HG02798 (cell line): Measurements from ENCODE around the gene ABCA7.

ENCODE experiments used
- ATAC-seq: cut with Tn5 transposase; IDR thresholded peaks from one replicate; pipeline ENCODE4 v1.9.1; 2021; ENCODE audit warnings: mild to moderate bottlenecking; ENCODE audit not compliant: unreplicated experiment, poor library complexity

The ABCA7 gene

GRCh38 chr19:1098177-1099051 lies 58.5 kb downstream of the ABCA7 start:
- ATAC-seq: no peak

GRCh38 chr19:1101337-1101698 lies 61.4 kb downstream of the ABCA7 start:
- no peak for ATAC-seq

GRCh38 chr19:1102407-1103131 lies 62.7 kb downstream of the ABCA7 start:
- ATAC-seq: peak; percentile 22

- no peak for ATAC-seq
These were observed 63.3 kb downstream of the ABCA7 start for GRCh38 chr19:1103132-1103707.

- peak; percentile 83 for ATAC-seq
These were observed 63.9 kb downstream of the ABCA7 start, which contains the start of gene GPX4 for GRCh38 chr19:1103708-1104310. Gene GPX4 (plus strand): TSS chr19:1103994. CDS start chr19:1104044, 50 bp downstream.

- ATAC-seq: peak; percentile 29
These were observed 64.6 kb downstream of the ABCA7 start for GRCh38 chr19:1104311-1105007.

GRCh38 chr19:1105008-1105872 lies 65.3 kb downstream of the ABCA7 start:
- ATAC-seq: no peak

- no peak for ATAC-seq
These were observed 66.2 kb downstream of the ABCA7 start for GRCh38 chr19:1105873-1106840.

- ATAC-seq: no peak
These were observed 67.1 kb downstream of the ABCA7 start for GRCh38 chr19:1106841-1107660.

- ATAC-seq: no peak
These were observed 67.9 kb downstream of the ABCA7 start for GRCh38 chr19:1107661-1108261.

- ATAC-seq: no peak
These were observed 68.6 kb downstream of the ABCA7 start for GRCh38 chr19:1108291-1109031.

GRCh38 chr19:1109032-1109551 lies 69.2 kb downstream of the ABCA7 start:
- no peak for ATAC-seq

- no peak for ATAC-seq
These were observed 70.1 kb downstream of the ABCA7 start for GRCh38 chr19:1109697-1110671.

- ATAC-seq: no peak
These were observed 71.1 kb downstream of the ABCA7 start for GRCh38 chr19:1110809-1111640.
